Neutrophil (primary cell): Measurements from ENCODE around the gene TM7SF2.
A peak's percentile ranks its signal among the peaks of the same experiment; 100 is the strongest.

Source experiments
- H3K27ac ChIP-seq: fragments of 200-600 bp; sonication (generic); 2 replicates; pipeline ENCODE4 v1.5.1; 2016; ENCODE audit warnings: mild to moderate bottlenecking, moderate library complexity
- H3K27me3 ChIP-seq: fragments of 200-600 bp; sonication (generic); 2 replicates; pipeline ENCODE4 v1.6.0; 2016; ENCODE audit warnings: mild to moderate bottlenecking
- H3K36me3 ChIP-seq: fragments of 200-600 bp; sonication (generic); 2 replicates; pipeline ENCODE4 v1.5.1; 2017
- H3K4me1 ChIP-seq, 2 experiments: fragments of 200-600 bp in 1 of 2; sonication (generic) in 1 of 2; 1 replicate in 1 of 2; 2 replicates in 1 of 2; pipeline versions ENCODE4 v1.5.1 to v1.6.1; 2013 to 2016; ENCODE audit warnings: low read depth in 1 of 2, low read length in 1 of 2, mild to moderate bottlenecking in 1 of 2, moderate library complexity in 1 of 2; ENCODE audit not compliant: control insufficient read depth in 1 of 2, insufficient read depth in 1 of 2
- H3K4me3 ChIP-seq, 2 experiments: fragments of 200-600 bp in 1 of 2; sonication (generic) in 1 of 2; 1 replicate in 1 of 2; 2 replicates in 1 of 2; pipeline ENCODE4 v1.5.1; 2013 to 2016; ENCODE audit warnings: low read depth in 1 of 2, low read length in 1 of 2, mild to moderate bottlenecking in 1 of 2, moderate library complexity in 1 of 2
- H3K9me3 ChIP-seq: fragments of 200-600 bp; sonication (generic); 2 replicates; pipeline ENCODE4 v1.5.1; 2016
- CTCF ChIP-seq: fragments of 200-600 bp; sonication (generic); IDR thresholded peaks from 2 replicates; pipeline ENCODE4 v1.5.1; 2016; ENCODE audit warnings: antibody characterized with exemption

Gene TM7SF2

DNA sequence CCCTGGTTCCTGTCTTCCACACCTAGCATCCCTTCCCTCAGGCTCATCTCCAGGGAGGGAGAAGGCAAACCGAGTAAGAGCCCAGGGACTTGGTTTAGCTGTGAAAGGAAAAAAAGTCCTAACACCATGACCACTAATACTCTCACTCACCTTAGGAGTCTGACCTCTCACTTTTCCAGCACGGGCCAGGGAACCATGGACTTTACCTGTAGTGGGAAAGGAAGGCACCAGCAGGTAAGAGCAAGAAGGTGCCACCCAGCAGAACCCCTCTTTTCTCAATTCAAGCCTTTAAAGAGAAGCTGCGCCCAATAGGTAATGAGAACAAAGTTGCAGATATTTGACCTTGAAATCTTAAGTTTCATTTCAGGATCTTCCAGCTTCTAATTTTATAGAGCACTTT lies 9.2 kb downstream of the TM7SF2 start:
- H3K27ac ChIP-seq, result peak overlapping the region; percentile 90
- H3K4me1 ChIP-seq, result peaks cover 44 to 46% of the 10 kb centered on the region in 2 experiments
- peaks cover 52% of the 10 kb centered on the region for H3K36me3 ChIP-seq
- no peaks in the 10 kb centered on the region for H3K9me3 ChIP-seq
- no peak for TF ChIP-seq CTCF
- H3K4me3 ChIP-seq, result peak overlapping the region; percentile 79 to 91
- no peaks in the 10 kb centered on the region for H3K27me3 ChIP-seq

GRCh38 chr11:65121447-65121864 lies 9.8 kb downstream of the TM7SF2 start:
- no peak for TF ChIP-seq CTCF
- peak overlapping the region; percentile 79 to 91 for H3K4me3 ChIP-seq

DNA sequence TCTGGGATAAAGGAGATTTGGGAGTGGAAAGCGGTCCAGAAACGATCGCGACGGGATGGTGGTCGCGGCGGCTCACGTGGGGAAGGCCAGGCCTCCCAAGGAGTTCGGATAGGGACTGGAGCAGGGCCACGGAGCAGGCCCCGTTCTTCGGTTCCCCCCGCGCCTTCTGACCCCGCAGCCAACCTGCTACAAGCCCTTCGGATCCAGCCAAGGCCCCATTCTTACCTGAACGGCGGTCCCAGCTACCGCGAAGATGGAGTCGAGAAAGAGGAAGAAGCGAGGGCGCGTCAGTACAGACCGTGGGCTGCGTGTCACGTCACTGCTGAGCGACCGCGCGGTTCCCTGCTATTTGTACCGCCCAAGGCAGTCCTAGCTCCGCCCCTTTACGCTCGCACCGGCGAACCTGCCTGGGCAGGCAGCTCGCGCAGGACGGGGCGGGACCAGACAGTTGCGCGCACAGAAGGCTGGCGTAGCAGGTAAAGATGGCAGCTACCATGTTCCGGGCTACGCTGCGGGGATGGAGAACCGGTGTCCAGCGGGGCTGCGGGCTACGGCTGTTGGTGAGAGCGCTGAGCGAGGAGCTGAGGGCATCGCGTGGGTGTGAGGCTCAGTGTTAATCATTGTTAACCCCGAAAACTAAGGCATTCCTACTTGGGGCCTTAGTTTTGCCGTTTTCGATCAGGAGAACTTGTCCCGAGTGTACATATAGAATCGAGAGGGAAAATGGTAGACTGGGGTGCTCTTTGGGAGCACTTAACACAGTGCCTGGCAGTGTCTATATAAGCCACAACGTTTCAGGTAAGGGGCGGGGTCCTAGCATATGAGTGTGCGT lies 10.4 kb downstream of the TM7SF2 start, which contains the start of the genes FAU and MRPL49:
Gene FAU, minus strand, starts transcription at position 270 of the 832 bp plus-strand sequence. CDS start 321 bp downstream, outside the sequence.
Gene MRPL49, plus strand, starts transcription at position 457 of the 832 bp plus-strand sequence. Its CDS starts 26 bp downstream, at position 483.
- H3K27ac ChIP-seq, result peak within 1 kb of the TSS; percentile 90
- H3K9me3 ChIP-seq, result no peaks in the 10 kb centered on the region
- peak within 1 kb of the TSS; percentile 79 to 91 for H3K4me3 ChIP-seq
- H3K27me3 ChIP-seq, result no peaks in the 10 kb centered on the region
- peaks cover 35 to 37% of the 10 kb centered on the region in 2 experiments for H3K4me1 ChIP-seq
- H3K36me3 ChIP-seq, result peaks cover 64% of the 10 kb centered on the region
- no peak for TF ChIP-seq CTCF

More at GRCh38 chr11:65121447-65121864, 9.8 kb downstream of the TM7SF2 start:
- Histone ChIP-seq H3K4me1 (peaks cover 42 to 43% of the 10 kb centered on the region in 2 experiments), H3K27me3 (no peaks in the 10 kb centered on the region), H3K9me3 (no peaks in the 10 kb centered on the region), H3K36me3 (peaks cover 58% of the 10 kb centered on the region), H3K27ac (peak overlapping the region; percentile 90)

GRCh38 chr11:65124480-65125196 lies 13.0 kb downstream of the TM7SF2 start:
- Histone ChIP-seq H3K4me3 (no peak overlapping the region), H3K9me3 (no peaks in the 10 kb centered on the region), H3K27ac (no peak overlapping the region), H3K4me1 (peaks cover 24 to 25% of the 10 kb centered on the region in 2 experiments), H3K36me3 (peaks cover 72% of the 10 kb centered on the region), H3K27me3 (no peaks in the 10 kb centered on the region)
- TF ChIP-seq CTCF, result no peak

- Histone ChIP-seq H3K27me3 (no peaks in the 10 kb centered on the region), H3K9me3 (no peaks in the 10 kb centered on the region), H3K36me3 (peaks cover 72% of the 10 kb centered on the region), H3K4me1 (peaks cover 22 to 24% of the 10 kb centered on the region in 2 experiments), H3K4me3 (no peak overlapping the region), H3K27ac (no peak overlapping the region)
- no peak for TF ChIP-seq CTCF
Measured at GRCh38 chr11:65125197-65126056, 13.8 kb downstream of the TM7SF2 start.
